K562 (cell line): ENCODE data around the gene SLC6A9. TPM values are rescaled to one million over a fixed set of nuclear protein-coding genes. Genes with fewer than 3 reads are reported as not detected.

Experiments
- ARID3B ChIP-seq: fragments of 250-450 bp; sonication (Bioruptor Pico); IDR thresholded peaks from 2 replicates; pipeline ENCODE4 v1.4.0; 2020; ENCODE audit warnings: borderline replicate concordance
- CHD7 ChIP-seq: fragments of 200-600 bp; sonication (generic); IDR thresholded peaks from one replicate; pipeline ENCODE4 v1.6.1; 2012; ENCODE audit warnings: mild to moderate bottlenecking, low read depth, low read length, inconsistent platforms
- ESRRB ChIP-seq: fragments of 250-450 bp; sonication (Bioruptor Pico); IDR thresholded peaks from 2 replicates; pipeline ENCODE4 v1.5.0; 2020; ENCODE audit warnings: mild to moderate bottlenecking, moderate library complexity, borderline replicate concordance
- JUN ChIP-seq, 2 experiments: sonication (generic) in 1 of 2; formaldehyde crosslinking in 1 of 2; IDR thresholded peaks; 2 replicates each; pipeline versions ENCODE4 v1.6.1 to v1.8.0; 2012 to 2022; ENCODE audit warnings: borderline replicate concordance in 2 of 2, mild to moderate bottlenecking in 2 of 2, improper control_type of control experiment in 1 of 2, low read depth in 1 of 2, low read length in 1 of 2, missing genetic modification reagents in 1 of 2
- NUFIP1 ChIP-seq: fragments of 450-650 bp; IDR thresholded peaks from 2 replicates; pipeline ENCODE4 v1.6.1; 2018; ENCODE audit not compliant: partially characterized antibody
- polyA plus RNA-seq, 8 experiments: library from polyadenylated mRNA; depleted of rRNA in 4 of 8; stranded (reverse) in 5 of 8; unstranded in 3 of 8; fragments of >200 nt; fragmentation: Nextera tagmentation in 2 of 8; fragmentation: Illumina TruSeq in 1 of 8; extraction: Ambion mirVana in 2 of 8; extraction: Trizol in 1 of 8; gene quantifications; 2 replicates each; pipeline versions ENCODE4 v1.2.1 to v1.2.3, GENCODE V29; 2011 to 2014; ENCODE audit warnings: inconsistent platforms in 1 of 8, missing spikeins in 1 of 8
- total RNA-seq, 7 experiments: library from RNA; depleted of rRNA in 6 of 7; stranded (reverse); fragments of >200 nt in 6 of 7; fragmentation: Illumina TruSeq in 2 of 7; extraction: Trizol in 2 of 7; gene quantifications; 2 replicates each; pipeline versions ENCODE4 v1.2.1 to v1.2.3, GENCODE V29; 2011 to 2021; ENCODE audit warnings: low replicate concordance in 1 of 7
- TF ChIP-seq, protein P1 (sequence below), 2 experiments: fragments of 450-650 bp; IDR thresholded peaks; 2 replicates each; pipeline ENCODE4 v1.6.1; 2018; ENCODE audit warnings: mild to moderate bottlenecking in 2 of 2, low read depth in 1 of 2; ENCODE audit not compliant: partially characterized antibody in 2 of 2

The SLC6A9 gene
- total and polyA plus RNA-seq, 9 of the 15 experiments (the other 6 are each of a cell fraction or from before 2014, with no cell fraction given): 0.17 to 18.7 (median 2.9) TPM

DNA sequence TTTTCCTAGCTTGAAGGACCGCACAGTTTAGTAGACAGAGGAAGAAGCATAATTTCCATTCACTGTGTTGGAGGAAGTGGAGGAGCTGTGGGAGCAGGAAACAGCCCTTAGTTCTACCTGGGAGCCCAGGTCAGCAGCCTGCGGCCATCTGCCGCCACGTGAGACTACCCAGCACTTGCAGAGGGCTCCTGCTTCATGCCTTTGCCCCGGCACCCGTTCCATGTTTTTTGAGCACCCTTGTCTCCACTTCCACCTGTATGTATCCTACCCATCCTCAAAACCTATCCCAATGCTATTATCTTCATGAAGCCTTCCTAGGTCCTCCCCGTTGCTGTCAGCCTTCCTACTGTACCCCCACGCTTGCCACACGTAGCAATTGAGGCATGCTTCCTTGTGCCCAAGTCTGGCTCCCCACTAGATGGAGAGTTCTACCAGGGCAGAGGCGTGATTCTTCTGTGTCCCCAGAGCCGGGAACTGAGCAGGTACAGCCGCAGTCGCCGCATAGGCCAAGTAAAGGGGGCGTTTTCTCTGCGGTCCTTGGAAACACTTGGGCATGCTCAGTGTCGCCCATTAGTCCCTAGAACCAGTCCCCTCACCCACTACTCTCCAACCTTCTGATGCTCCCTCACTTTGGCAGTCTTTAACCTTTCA is 1.9 kb downstream of the SLC6A9 start (continued):
- no peak for TF ChIP-seq CHD7
- TF ChIP-seq JUN (IDR thresholded peaks at IDR 0.05; ENCODE audit: borderline replicate concordance, low read depth, low read length): no peak
- peak; percentile 79; the same call in 1 of the 2 replicates for TF ChIP-seq JUN (CRISPR knock-in tag; IDR thresholded peaks at IDR 0.05; ENCODE audit: borderline replicate concordance)
- TF ChIP-seq NUFIP1: no peak
- no peak for TF ChIP-seq ESRRB (CRISPR knock-in tag)
- TF ChIP-seq, protein P1, sequence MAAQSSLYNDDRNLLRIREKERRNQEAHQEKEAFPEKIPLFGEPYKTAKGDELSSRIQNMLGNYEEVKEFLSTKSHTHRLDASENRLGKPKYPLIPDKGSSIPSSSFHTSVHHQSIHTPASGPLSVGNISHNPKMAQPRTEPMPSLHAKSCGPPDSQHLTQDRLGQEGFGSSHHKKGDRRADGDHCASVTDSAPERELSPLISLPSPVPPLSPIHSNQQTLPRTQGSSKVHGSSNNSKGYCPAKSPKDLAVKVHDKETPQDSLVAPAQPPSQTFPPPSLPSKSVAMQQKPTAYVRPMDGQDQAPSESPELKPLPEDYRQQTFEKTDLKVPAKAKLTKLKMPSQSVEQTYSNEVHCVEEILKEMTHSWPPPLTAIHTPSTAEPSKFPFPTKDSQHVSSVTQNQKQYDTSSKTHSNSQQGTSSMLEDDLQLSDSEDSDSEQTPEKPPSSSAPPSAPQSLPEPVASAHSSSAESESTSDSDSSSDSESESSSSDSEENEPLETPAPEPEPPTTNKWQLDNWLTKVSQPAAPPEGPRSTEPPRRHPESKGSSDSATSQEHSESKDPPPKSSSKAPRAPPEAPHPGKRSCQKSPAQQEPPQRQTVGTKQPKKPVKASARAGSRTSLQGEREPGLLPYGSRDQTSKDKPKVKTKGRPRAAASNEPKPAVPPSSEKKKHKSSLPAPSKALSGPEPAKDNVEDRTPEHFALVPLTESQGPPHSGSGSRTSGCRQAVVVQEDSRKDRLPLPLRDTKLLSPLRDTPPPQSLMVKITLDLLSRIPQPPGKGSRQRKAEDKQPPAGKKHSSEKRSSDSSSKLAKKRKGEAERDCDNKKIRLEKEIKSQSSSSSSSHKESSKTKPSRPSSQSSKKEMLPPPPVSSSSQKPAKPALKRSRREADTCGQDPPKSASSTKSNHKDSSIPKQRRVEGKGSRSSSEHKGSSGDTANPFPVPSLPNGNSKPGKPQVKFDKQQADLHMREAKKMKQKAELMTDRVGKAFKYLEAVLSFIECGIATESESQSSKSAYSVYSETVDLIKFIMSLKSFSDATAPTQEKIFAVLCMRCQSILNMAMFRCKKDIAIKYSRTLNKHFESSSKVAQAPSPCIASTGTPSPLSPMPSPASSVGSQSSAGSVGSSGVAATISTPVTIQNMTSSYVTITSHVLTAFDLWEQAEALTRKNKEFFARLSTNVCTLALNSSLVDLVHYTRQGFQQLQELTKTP (IDR thresholded peaks at IDR 0.05; ENCODE audit: low read depth in 1 of 2, partially characterized antibody in 2 of 2): peak in 1 of 2 experiments; percentile 56
- TF ChIP-seq ARID3B (CRISPR knock-in tag): no peak
